A673 (cell line): Measurements from ENCODE around the gene ZCCHC24.

Source experiments
- CTCF ChIP-seq: fragments of 300-800, 200-600 bp; sonication (generic); conservative IDR thresholded peaks from 2 replicates; pipeline ENCODE4 v1.5.1; 2017; ENCODE audit warnings: low read depth, mild to moderate bottlenecking, antibody characterized with exemption, low read length, moderate library complexity, mixed read lengths
- EZH2 ChIP-seq: fragments of 200-600 bp; sonication (generic); IDR thresholded peaks from 2 replicates; pipeline ENCODE4 v1.6.1; 2017; ENCODE audit warnings: borderline replicate concordance, low read depth, mild to moderate bottlenecking, mixed read lengths, antibody characterized with exemption, low read length; ENCODE audit not compliant: poor library complexity, severe bottlenecking

GRCh38 chr10:79431428-79431827, 14.0 kb downstream of the ZCCHC24 start:
- TF ChIP-seq CTCF (no peak), EZH2 (no peak)
